GM23248 (cell line): ENCODE data around the gene EFCAB6.

ENCODE experiments used
- EZH2 ChIP-seq: fragments of 200-600 bp; sonication (generic); IDR thresholded peaks from 2 replicates; pipeline ENCODE4 v1.6.1; 2018; ENCODE audit warnings: antibody characterized with exemption, mild to moderate bottlenecking; ENCODE audit not compliant: insufficient read depth, poor library complexity, severe bottlenecking
- EZH2phosphoT487 ChIP-seq: fragments of 200-600 bp; sonication (generic); IDR thresholded peaks from 2 replicates; pipeline ENCODE4 v1.6.1; 2018; ENCODE audit warnings: antibody characterized with exemption, moderate library complexity, mild to moderate bottlenecking, low read depth; ENCODE audit not compliant: insufficient read depth

DNA sequence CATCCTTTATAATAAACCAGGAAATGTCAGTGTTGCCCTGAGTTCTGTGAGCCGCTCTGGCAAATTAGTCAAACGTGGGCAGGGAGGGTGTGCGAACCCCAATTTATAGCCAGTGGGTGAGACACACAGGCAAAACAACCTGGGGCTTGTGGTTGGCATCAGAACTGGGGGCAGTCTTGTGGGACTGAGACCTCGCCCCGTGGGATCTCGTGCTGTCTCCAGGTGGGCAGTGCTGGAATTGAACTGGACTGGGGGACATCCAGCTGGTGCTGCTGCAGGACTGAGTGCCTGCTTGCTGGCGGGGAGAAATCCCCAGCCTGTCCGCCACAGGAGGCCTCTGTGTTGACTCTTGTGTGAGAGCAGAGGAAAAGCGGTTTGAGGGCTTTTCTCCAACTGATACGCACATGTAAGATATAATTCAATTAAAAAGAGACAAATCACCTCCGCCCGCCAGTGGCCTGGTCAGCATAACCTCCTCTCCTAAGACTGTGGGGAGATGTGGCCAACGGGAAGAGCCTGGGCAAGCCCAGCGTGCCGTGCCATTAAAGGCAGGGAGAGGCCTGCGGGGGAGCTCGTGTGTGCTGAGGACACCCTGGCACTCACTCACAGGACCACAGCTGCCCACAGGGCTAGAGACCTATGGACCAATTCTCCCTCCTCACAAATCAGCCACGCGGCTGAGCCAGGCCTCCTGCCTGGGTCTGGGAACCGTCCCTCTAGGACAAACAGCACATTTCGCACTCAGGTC is 31.9 kb upstream of the EFCAB6 start:
- TF ChIP-seq EZH2phosphoT487 (no peak), EZH2 (no peak)
